Colon (tissue), 2 donors: ENCODE measurements around the gene DDX28.

Experiments used
- FAIRE-seq: peaks from 2 replicates; lab custom pipeline; 2012; peaks lifted over from hg19 to GRCh38; lab: Jason Lieb, UNC
- donor health status: control.
- donor health status: control.

The DDX28 gene

GRCh38 chr16:68022728-68023537 is at the start of gene DDX28, which contains the start of gene DUS2:
Gene DDX28 (minus strand): TSS chr16:68023232. CDS start chr16:68023202, 30 bp downstream.
Gene DUS2 (plus strand): TSS chr16:68023284. CDS start chr16:68038024, 14,740 bp downstream.
- FAIRE-seq: no peak

GRCh38 chr16:68072038-68072695 is 49.1 kb upstream of the DDX28 start:
- FAIRE-seq: no peak

GRCh38 chr16:68071518-68071901 is 48.5 kb upstream of the DDX28 start:
- FAIRE-seq: no peak

GRCh38 chr16:68070806-68071517 is 47.9 kb upstream of the DDX28 start:
- FAIRE-seq: no peak

- no peak for FAIRE-seq
These were observed 47.3 kb upstream of the DDX28 start for GRCh38 chr16:68070249-68070730.

- FAIRE-seq: no peak
These were observed 46.6 kb upstream of the DDX28 start for GRCh38 chr16:68069511-68070248.

- no peak for FAIRE-seq
These were observed 45.9 kb upstream of the DDX28 start for GRCh38 chr16:68068926-68069325.

- FAIRE-seq: no peak
These were observed 43.7 kb upstream of the DDX28 start for GRCh38 chr16:68066763-68067162.

- no peak for FAIRE-seq
These were observed 42.8 kb upstream of the DDX28 start for GRCh38 chr16:68065716-68066305.

GRCh38 chr16:68064791-68065365 is 41.8 kb upstream of the DDX28 start:
- FAIRE-seq: no peak

GRCh38 chr16:68062910-68063393 is 39.9 kb upstream of the DDX28 start:
- no peak for FAIRE-seq

GRCh38 chr16:68061396-68061795 is 38.4 kb upstream of the DDX28 start:
- no peak for FAIRE-seq

GRCh38 chr16:68059804-68060203 is 36.8 kb upstream of the DDX28 start:
- FAIRE-seq: no peak

GRCh38 chr16:68055395-68055794 is 32.4 kb upstream of the DDX28 start:
- no peak for FAIRE-seq

- FAIRE-seq: no peak
These were observed 26.4 kb upstream of the DDX28 start for GRCh38 chr16:68049449-68049848.

GRCh38 chr16:68047987-68048386 is 25.0 kb upstream of the DDX28 start:
- no peak for FAIRE-seq

GRCh38 chr16:68046106-68046505 is 23.1 kb upstream of the DDX28 start:
- no peak for FAIRE-seq

- no peak for FAIRE-seq
These were observed 18.8 kb upstream of the DDX28 start for GRCh38 chr16:68041783-68042182.

- no peak for FAIRE-seq
These were observed 17.7 kb upstream of the DDX28 start for GRCh38 chr16:68040506-68041288.
